GM18519 (cell line): ENCODE measurements around the gene GPC6.
A peak's percentile ranks its signal among the peaks of the same experiment; 100 is the strongest.

ENCODE experiments used
- ATAC-seq: cut with Tn5 transposase; IDR thresholded peaks from one replicate; pipeline ENCODE4 v1.9.1; 2021; ENCODE audit warnings: mild to moderate bottlenecking, moderate library complexity; ENCODE audit not compliant: unreplicated experiment, low FRiP score

GPC6 gene

DNA sequence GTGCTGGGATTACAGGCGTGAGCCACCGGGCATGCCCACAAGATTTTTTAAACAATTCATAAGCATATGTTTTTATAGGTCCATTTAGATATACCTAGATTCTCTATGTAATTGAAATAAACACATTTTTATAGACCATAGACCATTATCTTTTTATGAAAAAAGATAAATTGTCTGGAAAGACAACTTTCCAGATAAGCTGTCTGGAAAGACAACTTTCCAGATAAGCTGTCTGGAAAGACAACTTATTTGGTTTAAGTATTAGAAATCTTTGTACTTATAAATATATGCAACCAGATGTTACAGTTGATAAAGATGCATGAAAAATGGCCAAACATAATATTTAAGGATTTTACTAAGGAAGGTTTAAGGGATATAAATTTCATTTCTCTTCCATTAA, 538.5 kb downstream of the GPC6 start:
- no peak for ATAC-seq

DNA sequence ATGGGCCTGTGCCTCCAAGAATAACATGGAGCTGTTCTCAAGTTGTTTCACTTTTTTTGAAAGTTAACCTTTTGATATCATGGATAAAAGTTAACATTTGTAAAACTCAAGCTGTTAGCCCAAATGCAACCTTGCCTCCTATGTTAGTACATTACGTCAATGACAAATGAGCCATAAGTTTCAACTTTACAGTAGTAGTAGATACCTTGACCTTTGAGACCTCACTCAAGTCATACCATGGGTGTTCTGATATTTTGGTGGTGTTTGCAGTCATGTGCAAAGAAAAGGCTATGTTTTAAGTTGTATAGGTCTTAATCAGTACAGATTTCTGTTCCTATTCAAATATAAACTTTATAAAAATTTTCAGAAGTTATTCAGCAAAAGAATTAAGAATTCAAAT, 539.2 kb downstream of the GPC6 start:
- ATAC-seq = no peak

DNA sequence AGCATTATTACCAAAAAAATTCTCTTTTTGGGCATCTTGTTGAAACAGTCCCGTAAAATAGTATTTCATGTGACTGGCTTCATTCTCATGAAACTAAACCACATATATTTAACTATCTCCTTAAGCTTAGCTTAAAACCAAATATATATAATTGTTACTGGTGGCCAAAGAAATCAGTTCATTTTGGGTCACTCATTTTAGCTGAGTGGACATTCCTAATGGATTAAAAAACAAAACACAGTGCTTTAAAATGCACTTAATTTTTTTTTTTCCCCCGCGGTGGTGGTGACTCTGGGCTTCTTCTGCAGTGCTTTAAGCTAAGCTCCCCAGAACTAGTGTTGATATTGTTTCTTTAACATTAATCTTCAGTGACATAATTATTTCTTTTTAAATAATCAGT, 540.1 kb downstream of the GPC6 start:
- ATAC-seq = no peak

DNA sequence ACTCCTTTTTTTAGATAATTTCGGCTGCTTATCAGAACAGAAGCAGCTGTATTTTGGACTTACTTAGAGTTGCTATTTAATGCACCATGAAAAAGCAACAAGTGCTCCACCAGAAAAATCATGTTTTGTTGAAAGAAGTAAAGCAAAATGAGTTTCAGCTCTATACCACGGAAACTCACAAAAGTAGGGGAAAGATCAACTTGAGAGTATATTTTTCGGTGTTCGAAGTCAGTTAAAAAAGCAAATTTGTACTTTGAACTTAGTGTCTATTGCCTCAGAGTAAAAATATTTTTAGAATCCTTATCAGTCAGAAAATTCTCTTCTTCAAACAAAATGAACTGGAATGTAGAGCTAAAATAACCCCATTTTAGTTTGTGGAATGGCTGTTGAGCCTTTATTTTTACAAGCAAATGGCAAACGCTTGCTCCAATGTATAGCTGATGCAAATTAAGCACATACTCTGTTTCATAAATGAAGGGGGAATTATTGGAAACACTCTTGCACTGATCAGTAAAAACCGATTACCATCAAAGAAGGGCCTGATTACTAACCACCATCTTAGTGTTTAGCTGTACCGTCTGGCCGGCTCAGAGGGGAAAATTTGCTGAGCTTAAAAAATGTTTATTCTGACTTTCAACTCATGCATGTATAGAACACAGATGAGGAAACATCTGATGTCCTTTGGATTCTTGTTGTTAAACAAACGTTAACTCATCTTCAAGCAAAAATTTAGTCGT, 540.7 kb downstream of the GPC6 start:
- no peak for ATAC-seq

DNA sequence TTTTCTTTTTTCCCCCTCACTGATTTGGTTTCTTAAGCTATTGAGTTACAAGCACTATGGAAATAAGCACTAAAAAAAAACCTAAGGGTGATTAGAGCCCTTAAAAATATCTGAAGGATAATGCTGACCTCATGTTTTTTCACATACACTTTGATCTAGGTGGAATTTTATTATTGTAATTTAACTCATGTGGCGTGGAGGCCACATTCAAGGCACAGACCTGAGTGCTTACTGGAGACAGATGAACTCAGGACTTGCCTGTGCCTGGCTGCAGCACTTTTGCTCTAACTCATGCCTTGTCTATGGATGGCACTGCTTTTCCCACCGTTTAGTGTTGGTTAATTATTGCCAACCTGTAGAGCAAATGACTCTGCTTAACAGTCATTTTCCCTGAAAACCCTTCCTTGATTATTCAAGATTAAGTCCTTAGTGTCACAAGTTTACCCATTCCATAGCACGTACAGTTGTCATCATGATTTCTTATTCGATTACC, 541.4 kb downstream of the GPC6 start:
- ATAC-seq = no peak

DNA sequence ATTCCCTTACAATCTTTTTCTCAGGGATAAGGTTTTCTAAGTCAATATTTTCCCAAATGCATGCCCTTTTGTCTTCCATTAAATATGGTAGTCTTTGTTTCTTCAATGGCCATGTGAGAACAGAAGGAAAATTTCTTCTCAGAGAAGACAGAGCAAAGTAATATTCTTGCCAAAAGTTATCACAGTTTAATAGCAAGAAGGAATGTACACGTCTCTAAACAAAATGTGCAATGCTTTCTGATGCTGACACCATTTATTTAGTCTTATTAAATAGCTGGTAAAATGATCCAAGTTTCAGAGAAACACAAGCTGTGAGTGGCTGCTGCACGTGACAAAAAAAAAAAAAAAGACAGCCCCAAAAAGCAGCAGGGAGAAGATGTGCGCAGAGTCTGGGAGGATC, 542.5 kb downstream of the GPC6 start:
- no peak for ATAC-seq

DNA sequence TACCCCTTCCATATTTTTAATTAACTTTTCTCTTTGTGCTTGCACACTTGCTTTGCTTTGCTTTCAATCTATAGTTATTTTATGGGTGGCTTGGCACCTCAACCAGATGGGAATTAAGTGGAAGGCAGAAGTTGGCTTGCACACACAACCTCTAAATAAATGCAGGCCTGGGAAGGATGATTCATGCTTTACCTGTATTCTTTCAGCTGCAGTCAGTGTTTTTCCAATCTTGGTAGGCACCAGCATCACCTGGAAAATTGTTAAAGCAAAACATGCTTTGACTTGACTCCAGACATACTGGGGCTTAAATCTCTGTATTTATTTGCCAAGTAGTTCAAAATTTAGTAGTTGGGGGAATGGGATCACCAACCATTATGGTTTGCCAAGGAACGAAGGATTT, 543.0 kb downstream of the GPC6 start:
- no peak for ATAC-seq

DNA sequence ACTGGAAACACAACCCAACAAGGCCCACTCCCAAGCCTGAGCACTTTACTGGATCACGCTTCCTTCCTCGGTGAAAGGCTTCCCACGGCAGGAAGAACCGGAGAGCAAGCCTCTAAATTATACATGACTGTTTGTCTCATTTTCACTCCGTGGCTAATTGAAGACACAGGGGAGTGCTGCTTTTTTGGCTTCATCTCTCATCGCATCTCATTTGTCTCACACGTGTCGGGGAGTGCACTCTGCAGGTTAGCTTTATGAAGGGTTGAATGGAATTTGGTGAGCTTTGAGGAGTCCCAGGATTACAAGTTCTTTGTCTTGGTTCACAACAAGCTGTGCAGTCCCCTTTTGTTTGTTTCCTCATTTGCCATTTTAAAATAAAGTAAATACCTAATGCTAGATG, 544.6 kb downstream of the GPC6 start:
- no peak for ATAC-seq

DNA sequence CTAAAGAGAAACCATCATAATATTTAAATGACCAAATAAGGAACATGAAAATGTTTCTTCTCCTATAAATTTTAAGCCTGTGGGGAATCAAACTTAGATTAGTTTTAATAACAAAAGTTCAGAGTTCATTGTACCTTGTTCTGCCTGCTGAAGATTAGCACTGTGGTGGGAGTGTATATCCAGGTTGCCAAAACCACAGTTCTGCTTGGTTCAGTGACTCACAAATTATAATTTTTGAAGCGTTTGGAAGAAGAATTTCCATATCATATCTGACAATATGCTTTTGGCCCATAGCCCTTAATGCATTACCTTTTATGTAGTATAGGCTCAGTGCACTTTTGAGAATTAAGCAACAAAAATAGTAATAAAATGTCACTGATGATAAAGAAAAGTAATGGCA, 545.2 kb downstream of the GPC6 start:
- no peak for ATAC-seq

DNA sequence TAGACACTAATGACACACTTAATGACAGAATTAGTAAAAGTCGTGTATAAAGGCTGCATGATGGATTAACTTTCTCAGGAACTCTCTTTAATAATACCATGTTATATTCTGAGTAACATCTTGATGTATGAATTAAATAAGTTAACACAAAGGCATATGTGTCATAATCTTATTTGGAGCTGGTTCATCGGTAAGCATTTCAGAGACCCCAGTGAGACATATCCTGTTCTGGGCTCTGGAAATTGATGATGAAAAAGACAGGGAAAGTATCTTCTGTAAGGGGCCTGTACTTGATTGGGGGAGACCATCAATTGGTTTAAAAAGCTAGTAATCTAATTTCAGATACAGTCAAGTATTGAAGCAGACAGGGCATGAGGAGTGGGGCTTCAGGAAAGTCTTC, 547.9 kb downstream of the GPC6 start:
- ATAC-seq = no peak

DNA sequence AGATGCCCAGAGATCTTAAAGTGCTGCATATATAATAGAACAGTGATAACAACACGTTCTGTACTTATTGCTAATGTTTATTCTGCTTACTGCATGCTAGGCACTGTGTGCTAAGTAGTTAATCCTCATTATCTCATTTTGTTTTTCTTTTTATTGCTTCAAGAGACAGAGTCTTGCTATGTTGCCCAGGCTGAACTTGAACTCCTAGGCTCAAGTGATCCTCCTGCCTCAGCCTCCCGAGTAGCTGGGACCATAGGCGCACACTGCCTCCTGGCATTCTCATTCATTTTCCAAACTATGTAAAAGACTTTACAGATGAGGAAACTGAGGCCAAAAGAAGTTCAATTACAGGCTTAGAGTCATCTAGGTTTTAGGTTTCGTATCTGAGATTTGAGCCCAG, 548.4 kb downstream of the GPC6 start:
- ATAC-seq = no peak

DNA sequence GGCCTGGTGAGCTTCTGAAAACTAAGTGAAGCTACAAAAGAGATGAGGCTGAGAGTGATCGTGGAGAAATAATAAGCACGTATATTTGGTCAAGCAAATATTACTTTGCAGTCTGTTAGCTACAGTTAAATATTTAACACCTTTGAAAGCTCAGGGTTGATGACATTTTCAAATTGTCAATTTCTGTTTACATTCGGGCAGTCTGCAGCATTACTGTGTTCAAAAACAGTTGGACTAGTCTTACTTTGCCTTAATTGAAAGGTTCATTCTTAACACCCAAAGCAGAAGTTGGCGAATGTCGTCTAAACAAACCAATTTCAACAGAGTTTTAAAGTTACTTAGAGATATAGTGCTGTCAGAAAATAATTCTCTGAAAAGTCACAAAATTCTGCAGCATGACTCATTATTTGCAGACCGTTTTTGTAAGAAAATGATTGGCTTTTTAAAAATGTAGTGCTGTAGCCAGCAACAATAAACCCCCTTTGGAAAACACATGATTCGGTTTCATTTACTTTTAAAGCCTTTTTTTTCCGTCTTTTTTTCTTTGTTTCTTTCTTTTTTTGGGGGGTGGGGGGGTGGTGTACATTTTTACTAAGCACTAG, 549.0 kb downstream of the GPC6 start:
- no peak for ATAC-seq

DNA sequence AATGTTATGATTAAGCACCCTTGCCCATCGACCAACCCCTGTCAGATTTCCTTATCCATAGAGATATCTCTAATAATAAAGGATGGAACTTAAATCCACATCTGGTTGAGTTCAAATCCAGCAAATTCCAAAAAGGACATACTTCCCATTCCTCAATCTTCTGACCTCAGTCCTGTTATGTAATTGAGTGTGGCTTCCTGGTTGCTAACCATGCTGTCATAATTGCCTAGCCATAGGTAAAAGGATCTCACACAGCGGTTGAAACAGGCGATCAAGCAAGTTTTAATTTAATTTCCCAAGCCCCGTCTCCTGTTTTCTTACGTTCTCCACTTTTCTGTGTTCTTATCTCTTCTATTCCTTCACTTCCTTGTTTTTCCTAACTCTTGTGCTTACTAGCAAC, 550.3 kb downstream of the GPC6 start:
- no peak for ATAC-seq

DNA sequence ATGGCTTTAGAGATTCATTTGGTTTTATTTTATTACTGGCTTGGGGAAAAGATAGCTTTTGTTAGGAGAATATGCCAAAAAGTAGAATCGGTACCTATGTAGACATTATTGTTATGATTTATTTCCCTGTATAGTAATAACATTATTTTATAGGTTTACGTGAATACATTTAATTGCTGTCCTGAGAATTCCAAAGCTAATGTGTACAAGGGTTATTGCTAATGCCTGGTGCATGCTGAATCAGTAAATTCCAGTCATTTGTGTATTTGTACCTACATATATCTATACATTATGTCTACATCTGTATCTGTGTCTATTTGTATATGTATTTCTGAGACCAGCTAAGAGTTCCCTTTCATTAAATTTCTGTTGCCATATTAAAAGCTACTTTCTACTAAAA, 550.9 kb downstream of the GPC6 start:
- ATAC-seq = no peak

DNA sequence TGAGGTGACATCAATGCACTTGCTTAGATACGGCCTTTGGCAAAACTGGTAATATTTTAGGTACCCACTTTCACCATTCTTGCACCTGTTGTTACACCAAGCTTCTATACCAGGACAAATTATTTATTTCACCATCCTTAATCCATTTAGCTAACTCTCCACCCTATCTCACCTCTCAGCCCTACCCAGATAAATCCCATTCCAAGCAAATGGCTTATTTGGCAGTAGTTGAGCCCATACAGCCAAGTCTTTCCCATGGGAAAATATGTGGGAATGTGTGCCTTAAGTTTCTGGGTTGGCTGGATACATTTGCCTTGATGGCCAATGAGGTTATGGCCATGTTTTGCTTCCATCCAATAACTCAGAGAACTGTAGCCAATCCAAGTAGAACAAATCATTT, 551.9 kb downstream of the GPC6 start:
- no peak for ATAC-seq

DNA sequence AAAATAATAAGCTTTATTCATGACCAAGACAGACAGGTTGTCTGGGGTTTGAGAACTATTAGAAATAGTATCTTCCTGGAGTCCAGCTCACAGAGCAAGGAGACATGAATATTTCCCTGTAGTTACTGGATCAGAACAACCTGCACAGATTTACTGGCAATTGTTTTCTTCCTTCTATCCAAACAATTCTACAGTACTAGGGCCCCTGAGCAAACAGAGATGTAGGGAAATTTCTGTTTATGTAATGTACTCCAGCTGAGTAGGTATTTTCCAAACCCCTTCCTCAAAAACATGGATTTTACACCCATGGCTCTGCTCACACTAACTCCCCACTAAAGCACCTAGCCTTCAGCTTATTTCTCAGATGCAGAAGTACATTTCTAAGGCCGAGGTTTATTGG, 557.6 kb downstream of the GPC6 start:
- ATAC-seq = no peak

DNA sequence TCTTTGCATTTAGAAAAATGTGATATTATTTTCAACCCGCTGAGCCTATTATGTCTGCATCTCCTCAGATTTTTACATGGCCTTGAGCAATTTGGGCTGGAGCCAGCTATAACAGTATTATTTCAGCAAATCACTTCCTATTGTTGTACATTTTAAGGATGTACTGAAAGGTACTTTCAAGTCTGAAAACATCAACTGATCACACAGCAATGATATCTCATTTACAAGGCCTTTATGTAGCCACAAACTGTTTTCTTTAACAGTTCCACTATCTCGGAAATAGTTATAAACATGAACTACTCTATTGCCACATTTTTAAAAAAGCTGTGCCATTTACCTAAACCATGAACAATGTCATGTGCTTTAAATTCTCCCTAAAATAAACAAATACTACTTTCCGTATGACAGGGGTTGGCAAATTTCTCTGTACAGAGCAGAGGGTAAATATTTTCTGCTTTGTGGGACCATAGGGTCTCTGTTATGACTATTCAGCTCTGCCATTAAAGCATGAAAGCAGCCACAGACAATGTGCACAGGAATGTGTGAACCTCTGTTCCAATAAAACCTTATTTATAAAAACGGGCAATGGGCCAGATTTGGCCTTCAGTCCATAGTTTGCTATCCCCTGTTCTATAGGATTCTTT, 560.4 kb downstream of the GPC6 start:
- no peak for ATAC-seq

DNA sequence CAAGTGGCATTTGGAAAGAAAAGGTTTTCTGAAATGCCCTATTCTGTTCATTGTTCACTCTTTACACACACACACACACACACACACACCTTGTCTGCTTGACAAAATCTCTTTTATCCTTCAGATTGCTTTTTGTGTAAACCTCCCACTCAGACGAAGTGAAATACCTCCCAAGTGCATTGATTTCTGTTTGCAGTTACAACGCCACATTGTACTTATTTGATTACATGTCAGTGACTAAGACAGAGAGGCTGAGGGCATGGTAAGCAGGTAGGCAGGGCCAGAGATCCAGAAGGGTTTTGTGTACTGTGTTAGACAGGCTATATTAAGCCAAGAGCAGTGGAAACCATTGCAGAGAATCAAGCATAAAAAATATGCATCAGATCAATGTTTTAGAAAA, 561.8 kb downstream of the GPC6 start:
- ATAC-seq = no peak

DNA sequence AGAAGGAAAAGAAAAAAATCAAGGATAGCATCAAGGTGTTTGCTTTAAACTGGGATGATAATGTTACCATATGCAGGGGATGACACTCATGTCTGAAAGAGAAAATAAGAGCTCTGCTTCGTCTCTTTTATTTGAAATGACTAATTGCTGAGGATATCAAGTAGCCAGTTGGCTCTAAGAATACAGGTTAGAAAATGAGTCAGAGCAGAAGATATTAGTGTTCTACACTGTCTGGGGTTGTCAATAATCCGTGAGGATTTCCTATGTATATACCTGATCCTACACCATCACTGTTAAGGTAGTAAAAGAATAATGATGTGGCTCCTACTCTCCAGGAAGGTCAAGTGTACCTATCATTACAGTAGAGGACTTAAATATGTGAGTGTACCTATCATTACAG, 562.5 kb downstream of the GPC6 start:
- ATAC-seq = peak; percentile 66

DNA sequence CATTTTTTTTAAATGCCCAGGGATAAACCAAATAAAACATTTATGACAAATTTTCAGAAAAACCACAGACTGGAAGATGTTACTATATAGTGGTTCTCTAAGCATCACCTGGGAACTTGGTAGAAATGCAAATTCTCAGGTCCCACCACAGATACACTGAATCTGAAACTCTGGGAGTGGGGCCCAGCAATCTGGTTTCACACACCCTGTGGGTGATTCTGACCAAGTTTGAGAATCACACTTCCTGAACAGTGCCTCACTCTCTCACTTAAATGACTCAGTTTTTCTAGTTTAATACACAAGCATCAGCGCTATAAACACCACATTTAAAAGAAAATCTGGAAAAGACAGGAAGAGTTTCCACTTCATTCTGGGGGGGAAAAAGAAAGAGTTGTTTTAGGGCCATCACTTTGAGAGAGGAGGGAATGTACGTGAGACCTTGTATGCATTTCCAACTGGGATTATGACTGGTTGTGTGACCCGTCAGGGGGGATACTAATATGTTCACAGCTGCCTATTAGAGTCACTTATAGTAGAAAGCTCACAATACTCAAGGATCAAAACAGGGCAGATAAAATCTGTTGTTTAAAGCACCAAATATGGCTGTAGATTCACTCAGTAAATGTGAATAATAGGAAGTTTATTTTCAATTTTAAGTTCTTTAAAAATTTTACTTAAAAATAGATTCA, 567.7 kb downstream of the GPC6 start:
- ATAC-seq = peak; percentile 81

DNA sequence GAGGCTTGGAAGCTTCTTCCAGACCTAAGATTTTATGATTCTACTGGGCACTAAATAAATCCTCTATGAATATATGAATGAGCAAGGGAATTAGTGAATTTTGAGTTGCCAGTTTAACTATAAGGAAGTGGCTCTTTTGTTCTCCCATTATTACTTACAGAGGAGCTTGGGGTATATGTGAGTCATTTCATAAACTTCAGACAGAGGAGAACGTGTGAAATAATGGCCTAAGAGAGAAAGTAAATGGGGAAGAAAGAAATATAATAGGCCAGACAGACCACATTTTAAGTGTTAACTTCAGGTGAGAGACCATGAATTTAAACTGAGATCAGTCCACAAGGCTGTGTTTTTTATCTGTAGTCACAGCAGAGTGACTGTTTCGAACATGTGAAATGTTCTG, 570.9 kb downstream of the GPC6 start:
- peak; percentile 72 for ATAC-seq
